NCI-H2227 treated with DMSO at 0.1 percent for 48 hours (cell line): ENCODE measurements around the gene MS4A4A.
"Not testable (repeated sequence)": the region's sequence is repeated elsewhere in the genome, so short reads cannot be mapped to it uniquely, and the experiment has no call there.

Experiments
- DNase-seq: peaks from one replicate; lab custom pipeline; 2025; lab: John Stamatoyannopoulos, UW

Gene MS4A4A

DNA sequence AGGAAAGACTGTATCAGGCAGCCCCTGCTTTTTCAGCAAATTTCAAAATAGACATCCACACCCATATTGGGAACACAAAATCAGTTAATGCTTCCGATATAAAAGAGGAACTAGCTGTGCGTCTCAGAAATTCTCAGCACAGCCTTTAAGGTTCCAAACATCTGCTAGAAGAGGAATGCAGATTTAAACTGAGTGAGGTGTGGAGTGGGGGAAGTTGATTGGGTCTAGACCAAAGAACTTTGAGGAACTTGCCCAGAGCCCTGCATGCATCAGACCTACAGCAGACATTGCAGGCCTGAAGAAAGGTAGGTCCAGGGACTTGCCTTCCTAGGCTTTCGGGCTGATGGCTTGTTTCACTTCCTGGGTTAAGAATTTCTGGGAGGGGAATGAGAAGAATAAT lies at the start of gene MS4A4A:
MS4A4A (plus strand) TSS at position 255 of the 400 bp plus-strand sequence; CDS start at position 265, 10 bp downstream.
- DNase-seq = no peak

DNA sequence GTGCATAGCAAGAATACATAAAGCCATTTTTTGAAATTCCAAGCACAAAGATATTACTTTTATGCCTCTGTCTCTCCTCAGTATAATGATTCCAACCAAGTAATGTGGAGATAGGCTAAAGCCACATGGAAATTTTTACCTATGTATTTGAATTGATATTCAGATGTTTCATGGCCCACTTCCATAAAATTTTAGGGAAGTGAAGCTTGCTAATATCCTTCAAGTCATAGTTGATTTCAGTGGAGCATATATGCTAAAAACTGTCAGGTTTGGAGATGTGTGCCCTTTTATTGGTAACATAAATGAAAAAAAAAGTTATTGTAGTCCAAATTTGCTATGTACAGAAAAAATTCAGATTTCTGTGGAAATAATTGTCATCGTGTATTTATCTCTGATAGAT lies 49.8 kb upstream of the MS4A4A start:
- no peak for DNase-seq

DNA sequence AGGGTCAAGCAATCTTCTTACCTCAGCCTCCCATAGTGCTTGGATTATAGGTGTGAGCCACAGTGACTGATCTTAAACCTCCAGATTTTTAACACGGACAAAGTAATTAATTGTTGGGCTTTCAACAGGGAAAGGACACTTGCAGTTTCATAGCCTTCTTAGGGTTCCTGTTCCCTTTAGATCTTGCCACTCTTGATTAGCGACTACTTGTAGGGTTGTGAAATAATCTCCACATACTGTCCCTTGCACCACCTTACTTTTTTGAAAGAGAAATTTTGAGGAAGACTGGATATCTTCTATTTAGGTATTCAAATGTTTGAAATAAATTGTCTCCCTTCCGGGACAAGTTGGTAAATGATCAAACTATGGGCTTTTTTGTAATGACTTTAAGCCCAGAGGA lies 45.1 kb upstream of the MS4A4A start:
- no peak for DNase-seq

DNA sequence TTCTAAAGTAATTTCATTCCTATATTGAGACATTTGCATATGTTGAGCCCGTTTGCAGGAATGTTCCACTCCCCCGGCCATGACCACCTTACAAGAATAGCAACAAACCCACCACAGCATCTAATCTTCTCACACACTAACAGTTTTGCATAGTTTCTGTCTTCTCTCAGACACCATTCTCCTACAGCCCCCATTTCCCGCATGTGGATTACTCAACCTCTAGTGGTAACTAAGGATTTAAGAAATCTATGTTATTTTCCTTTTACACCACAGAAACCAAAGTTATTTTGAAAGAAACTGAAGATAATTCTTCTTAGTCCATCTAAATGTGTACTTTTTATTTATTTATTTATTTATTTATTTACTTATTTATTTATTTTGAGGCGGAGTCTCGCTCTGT lies 39.8 kb upstream of the MS4A4A start:
- DNase-seq = no peak

DNA sequence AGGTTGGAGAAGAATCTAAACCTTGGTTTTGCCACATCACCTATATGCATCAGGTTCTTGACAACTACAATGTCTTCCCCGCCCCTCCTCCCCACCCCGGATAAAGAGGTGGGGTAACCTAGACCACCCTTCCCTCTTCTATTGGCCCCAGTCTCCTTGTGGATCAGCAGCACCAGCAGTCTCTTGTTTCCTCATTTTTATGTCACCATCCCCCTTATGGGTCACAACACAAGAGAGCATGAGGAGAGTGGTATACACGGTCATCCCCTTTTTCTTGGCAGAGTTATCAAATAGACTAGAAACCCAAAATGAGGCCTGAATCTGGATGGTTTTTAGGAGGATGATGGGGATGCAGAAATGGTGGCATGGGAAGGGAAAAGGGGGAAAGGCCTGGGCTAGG lies 38.7 kb upstream of the MS4A4A start:
- no peak for DNase-seq

DNA sequence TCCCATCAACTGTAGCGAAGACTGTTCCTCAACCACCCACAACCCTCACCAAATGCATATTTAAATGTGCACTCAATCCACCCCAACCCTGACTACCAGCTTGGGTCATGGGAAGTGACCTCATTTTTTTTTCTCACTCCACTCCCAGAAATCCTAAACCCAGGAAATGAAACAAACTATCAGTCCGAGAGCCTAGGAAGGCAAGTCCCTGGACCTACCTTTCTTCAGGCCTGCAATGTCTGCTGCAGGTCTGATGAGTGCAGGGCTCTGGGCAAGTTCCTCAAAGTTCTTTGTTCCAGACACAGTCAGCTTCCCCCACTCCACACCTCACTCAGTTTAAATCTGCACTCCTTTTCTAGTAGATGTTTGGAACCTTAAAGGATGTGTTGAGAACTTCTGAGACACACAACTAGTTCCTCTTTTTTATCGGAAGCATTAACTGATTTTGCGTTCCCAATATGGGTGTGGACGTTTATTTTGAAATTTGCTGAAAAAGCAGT lies 37.7 kb upstream of the MS4A4A start, which contains the start of gene MS4A4E:
MS4A4E (minus strand) TSS at position 398 of the 500 bp plus-strand sequence. CDS start 13,082 bp downstream, outside the sequence.
- DNase-seq = no peak

DNA sequence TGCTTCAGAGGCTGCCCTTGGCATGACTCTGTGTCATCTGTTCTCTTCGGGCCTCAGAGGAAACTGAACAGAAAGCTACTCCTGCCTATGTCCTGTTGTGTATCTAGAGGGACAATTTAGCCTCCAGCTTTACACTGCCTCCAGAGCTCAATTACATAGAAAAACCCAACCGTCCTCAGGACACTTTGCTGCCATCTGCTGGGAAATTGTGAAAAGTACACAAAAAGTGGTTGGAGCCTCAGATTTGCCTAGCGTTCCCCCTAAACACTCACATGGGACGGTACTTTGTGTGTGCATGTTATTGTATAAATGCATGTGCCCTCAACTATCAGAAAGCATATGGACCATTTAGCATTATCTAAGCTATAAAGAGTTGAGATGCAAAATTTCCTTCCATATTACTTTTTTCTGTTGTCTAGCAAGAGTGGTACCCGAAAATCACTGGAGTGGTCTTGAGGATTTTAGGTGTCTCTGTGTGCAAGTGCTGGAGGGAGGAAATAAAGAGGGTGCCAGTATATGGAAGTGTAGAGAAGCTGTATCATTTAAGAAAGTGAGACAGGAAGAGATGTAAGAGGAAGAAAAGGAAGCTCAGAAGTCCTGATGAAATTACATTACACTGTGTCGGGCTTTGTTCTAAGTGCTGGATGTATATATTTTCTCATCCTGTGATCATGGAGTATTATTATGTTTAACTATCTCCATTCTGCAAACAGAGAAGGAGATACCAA lies 28.8 kb upstream of the MS4A4A start:
- no peak for DNase-seq

DNA sequence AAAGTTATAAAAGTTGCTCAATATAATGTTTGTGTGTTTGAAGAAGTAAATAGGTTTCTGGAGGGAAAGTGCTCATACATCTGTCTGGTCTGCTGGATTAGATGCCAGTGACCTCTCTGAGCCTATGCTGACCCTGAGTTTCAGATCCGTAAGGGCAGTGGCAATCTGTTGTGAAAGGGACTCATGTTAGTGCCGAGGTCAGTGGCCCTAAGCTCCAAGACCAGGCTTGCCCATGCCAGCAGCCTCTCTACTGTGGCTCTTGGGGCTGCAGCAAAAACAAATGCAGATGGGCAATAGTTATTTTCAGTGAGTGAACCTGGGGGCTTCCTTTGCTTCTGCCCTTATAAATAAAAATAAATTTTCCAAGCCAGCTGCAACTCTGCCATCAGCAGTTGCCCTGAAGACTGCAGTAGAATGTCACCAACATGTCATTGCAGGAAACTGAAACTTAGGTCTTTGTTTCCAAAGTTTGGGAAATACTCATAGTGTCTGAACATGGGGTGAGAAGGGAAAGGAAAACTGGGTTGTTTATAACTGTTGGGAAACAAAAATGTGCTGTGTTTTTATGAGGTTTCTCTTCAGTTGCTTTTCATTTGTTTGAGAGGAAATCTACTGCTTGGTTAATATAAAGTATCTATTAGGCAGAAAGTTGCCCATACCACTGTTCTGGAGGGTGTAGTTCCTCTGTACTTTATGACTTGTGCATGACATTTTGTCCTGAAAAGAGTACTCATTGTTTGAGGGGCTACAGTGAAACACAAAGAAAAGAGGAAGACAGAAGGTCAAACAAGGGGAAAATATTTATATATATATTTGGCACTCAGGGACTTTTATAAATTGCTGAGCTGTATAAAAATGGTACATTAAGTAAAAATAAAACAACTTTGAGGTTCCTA lies 28.0 kb upstream of the MS4A4A start:
- no peak for DNase-seq

DNA sequence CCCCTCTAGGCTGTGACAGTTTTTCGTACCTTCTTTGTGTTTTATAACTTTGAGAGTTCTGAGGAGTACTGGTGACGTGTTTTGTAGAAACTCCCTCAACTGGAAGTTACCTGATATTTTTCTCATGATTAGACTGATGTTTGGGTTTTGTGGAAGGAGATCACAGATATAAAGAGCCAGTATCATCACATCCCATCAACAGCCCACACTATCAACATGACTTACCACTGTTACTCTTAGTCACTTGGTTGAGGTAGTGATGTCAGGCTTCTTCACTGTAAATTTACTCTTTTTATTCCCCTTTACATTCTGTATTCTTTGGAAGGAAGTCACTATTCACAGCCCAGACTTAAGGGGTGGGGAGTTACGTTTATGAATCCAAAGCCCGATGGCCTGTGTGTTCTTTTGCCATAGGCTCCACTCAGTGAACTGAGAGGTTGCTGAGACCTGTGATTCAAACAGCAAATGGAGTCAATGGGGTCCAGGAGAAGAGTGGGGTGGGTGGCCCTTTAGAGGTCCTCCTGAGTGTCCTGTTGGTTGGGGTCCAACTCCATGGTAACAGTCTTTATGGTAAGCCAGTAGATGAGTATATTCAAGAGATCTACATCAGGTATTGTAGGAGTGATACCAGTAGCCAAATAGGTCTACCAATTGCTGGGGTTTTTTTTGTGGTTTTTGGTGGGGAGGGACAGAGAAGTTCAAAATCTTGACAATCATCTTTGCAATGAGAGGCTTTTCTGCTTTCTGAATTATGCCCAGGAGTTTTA lies 22.3 kb upstream of the MS4A4A start:
- no peak for DNase-seq

DNA sequence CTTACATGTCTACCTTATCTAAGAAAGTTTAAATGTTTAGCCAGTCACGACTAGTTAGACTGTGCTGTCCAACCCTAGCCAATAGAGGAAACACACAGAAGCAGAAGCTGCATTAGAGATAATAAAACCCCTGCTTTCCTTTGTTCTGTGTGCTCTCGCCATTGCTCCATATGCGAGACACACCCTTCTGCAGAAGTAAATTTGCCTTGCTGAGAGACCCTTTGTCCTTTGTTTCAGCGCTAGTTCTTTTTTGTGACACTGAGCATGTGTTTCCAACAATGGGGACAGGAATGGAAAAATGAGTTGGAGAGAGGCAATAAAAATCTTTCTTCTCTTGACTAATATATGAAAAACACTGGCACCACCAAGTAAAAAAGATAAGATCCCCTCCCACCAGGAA lies 19.5 kb upstream of the MS4A4A start:
- DNase-seq = no peak

DNA sequence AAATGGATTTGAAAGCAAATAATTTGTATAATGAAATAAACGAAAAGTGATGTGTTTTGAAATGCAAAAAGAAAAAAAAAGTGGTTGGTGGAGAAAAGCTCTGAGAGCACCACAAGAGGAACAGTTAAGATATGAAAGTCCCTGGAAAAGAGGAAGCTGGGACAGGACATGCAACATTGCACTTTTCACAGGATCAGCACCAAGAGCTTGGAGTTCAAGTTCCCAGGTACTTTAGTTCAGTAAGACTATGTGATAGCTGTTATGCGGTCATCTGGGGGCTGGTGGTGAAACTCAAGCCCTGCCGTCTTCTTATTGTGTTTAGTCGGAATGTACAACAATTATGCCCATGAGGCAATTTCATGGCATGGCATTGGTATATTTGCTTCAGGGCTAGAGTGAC lies 17.1 kb upstream of the MS4A4A start:
- DNase-seq = no peak

DNA sequence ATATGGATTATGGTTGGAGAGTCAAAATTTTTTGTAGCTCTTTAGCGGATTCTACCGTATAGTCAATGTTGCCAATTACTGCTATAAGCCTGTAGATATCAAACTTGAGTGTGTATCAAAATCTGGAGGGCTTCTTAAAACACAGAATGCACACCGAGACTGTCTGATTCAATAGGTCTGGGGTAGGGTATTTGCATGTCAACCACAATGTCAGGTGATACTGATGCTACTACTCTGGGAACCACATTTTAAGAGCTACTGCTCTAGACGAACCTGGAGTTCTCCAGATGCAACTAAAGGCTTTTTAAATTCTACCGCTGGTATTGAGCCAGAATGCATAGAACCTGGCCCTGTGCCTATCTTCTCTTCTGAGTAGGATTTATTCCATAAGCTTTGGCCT lies 15.8 kb upstream of the MS4A4A start:
- no peak for DNase-seq

DNA sequence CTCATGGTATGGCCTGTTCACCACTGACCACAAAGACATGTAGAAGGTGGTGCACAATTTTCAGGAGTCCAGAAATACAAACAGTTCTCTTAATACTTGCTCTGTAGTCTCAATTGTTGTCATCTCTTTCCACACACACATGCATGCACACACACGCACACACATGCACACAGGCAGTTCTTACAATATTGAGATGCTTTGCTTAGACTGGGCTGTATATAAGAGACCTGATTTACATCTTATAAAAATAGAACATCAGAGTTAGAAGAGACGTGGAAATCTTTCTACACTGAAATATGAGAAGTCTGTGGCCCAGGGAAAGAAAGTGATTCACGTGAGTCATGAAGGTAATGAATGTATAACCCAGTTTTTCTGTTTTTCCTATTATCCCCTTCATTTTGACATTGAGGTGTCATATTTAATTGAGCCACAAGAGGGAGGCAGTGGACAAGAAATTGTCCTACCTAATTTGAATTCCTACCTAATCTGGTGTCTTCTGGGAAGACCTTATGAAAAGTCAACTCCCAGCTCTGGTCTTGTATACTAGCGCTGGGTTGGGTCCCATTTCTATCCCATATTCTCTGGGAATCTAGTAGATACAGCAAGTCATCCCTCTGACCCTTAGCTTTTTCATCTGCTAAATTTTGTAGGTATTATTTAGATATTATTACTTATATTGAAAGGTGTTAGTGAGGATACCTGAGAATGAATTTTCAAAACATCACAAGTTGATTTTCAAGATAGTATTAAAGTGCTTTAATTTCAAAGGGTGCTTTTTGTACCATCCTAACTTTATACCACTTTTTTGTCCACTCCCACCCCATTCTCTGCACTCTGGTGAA lies 14.9 kb upstream of the MS4A4A start:
- no peak for DNase-seq

DNA sequence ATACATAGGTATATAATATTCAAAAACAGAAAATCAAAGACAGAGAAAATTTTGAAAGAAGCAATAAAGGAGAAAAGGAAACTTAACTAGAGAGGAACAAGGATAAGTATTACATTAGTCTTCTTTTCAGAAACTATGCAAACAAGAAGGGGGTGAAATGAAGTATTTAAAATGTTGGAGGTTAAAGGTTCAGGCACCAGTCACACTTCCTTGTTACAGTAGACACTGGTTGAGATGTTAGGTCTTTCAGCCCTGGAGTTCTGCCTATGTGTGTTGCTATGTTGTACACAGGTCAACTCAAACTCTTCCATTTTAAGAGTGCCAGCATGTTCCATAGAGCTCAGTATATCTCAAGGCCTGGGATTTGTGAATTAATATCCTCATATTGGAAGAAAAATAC lies 6.0 kb upstream of the MS4A4A start:
- DNase-seq = no peak

DNA sequence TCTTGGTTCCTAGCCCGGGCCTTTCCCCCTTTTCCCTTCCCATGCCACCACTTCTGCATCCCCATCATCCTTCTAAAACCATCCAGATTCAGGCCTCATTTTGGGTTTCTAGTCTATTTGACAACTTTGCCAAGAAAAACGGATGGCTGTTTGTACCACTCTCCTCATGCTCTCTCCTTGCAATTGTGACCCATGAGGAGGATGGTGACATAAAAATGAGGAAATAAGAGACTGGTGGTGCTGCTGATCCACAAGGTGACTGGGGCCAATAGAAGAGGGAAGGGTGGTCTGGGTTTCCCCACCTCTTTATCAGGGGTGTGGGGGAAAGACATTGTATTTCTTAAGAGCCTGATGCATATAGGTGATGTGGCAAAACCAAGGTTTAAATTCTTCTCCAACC lies 1.0 kb downstream of the MS4A4A start:
- no peak for DNase-seq

DNA sequence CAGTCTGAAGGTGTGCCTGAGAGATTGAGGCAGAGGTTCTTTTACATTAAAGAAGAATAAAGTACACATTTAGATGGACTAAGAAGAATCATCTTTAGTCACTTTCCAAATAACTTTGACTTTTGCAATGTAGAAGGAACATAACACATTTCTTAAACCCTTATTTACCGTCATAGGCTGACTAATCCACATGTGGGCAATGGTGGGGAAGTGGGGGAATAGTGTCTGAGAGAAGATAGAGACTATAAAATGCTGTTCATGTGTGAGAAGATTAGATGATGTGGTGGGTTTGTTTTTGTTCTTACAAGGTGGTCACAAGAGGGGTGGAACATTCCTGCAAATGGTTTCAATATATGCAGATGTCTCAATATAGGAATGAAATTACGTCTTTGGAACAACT lies 1.8 kb downstream of the MS4A4A start:
- DNase-seq = no peak

DNA sequence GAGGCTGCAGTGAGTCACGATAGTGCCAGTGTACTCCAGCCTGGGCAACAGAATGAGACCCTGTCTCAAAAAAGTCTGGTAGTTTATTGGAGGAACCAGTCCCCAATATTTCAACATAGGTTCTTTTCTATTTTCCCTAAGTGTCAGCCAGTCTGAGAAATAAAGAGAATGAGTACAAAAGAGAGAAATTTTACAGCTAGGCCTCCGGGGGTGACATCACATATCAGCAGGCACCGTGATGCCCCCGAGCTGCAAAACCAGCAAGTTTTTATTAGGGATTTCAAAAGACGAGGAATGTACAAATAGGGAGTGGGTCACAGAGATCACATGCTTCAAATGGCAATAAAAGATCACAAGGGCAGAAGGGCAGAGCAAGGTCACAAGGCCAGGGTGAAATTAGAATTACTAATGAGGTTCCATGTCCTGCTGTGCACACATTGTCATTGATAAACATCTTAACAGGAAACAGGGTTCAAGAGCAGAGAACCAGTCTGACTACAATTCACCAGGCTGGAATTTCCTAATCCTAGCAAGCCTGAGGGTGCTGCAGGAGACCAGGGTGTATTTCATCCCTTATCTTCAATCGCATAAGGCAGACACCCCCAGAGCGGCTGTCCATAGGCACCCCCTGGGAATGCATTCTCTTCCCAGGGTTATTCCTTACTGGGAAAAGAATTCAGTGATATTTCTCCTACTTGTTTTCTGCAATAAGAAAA lies 5.1 kb downstream of the MS4A4A start:
- DNase-seq = not testable (repeated sequence)

DNA sequence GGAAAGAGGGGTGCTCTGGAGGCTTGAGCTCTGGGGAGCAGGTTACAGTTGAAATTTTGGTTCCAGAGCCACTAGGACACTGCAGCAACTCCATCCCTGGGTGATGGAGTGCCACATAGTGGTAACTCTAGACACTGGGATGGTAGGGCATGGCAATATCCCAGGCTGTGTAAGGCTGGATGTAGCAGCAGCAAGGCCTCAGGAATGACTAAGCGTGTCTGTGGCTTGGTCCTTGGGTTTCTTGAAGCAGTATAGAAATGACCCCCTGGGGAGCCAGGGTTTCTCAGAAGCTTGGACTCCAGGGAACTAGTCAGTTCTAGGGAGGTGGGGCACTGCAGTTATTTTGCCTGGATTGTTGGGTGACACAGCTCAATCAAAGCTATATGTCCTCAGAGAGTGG lies 8.1 kb downstream of the MS4A4A start:
- DNase-seq = no peak

DNA sequence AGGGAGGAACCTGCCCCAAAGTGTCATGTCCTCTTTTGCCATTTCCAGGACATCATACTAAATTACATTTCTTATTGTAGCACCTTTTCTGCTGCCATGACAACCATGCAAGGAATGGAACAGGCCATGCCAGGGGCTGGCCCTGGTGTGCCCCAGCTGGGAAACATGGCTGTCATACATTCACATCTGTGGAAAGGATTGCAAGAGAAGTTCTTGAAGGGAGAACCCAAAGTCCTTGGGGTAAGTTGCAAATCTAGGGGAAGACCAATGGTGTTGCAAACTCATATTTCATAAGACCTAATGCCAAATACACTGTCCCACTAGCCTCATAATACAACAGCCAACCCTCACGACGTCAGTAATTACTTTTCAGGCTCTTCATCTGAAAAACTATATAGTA lies 11.7 kb downstream of the MS4A4A start:
- no peak for DNase-seq

DNA sequence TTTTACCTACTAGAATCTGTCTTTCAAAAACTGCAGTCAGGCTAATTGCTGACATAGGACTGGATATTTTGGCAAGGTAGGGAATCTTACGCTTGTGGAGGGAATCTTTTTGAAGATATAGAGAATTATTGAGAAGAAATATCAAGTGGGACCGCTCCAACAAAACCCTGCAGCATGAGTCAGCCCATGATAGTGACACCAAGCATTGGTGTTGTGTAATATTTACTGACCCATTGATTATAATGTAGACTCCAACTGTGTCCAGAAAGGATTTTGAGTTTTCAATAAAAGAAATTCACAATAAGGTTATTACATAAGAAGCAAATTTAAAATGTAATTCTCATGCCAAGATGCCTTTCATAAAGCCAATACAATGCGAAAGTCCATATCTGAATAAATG lies 20.7 kb downstream of the MS4A4A start:
- DNase-seq = no peak

DNA sequence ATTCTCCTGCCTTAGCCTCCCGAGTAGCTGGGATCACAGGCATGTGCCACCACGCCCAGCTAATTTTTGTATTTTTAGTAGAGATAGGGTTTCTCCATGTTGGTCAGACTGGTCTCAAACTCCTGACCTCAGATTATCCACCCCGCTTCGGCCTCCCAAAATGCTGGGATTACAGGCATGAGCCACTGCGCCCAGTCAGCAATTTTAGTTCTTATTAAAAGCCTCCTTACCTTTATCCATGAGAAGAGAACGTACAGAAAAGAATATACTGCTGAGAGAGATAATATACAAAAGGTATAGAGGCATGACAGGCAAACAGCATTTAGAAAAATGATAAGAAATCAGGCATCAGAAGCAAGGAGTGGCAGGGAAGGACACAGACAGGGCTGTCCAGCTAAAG lies 21.4 kb downstream of the MS4A4A start:
- not testable (repeated sequence) for DNase-seq
